LNCAP (cell line): ENCODE measurements around the gene RBM23.

Source experiments
- TF ChIP-seq, protein P1 (sequence below): fragments of 450-650 bp; IDR thresholded peaks from 2 replicates; pipeline ENCODE4 v1.5.1; 2017; ENCODE audit warnings: mild to moderate bottlenecking

The RBM23 gene

DNA sequence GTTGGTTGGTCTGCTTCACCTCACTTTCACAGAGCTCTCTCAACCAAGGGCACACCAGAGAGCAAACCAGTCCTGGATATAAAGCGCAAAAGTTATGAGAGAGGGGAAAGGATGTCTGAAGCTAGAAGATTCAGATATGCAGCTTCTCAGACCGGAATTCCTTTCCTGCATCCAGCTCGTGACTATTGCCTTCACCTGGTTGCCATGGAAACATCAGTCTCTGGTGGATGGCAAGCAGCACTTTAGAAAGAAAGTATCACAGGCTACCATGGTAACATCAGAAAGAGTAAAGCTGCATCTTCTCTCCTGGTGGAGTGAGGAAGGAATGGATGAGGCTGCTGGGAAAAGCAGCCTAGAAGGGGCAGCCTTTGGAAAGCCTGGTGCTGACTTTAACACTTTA, 22.2 kb downstream of the RBM23 start:
- TF ChIP-seq, protein P1, sequence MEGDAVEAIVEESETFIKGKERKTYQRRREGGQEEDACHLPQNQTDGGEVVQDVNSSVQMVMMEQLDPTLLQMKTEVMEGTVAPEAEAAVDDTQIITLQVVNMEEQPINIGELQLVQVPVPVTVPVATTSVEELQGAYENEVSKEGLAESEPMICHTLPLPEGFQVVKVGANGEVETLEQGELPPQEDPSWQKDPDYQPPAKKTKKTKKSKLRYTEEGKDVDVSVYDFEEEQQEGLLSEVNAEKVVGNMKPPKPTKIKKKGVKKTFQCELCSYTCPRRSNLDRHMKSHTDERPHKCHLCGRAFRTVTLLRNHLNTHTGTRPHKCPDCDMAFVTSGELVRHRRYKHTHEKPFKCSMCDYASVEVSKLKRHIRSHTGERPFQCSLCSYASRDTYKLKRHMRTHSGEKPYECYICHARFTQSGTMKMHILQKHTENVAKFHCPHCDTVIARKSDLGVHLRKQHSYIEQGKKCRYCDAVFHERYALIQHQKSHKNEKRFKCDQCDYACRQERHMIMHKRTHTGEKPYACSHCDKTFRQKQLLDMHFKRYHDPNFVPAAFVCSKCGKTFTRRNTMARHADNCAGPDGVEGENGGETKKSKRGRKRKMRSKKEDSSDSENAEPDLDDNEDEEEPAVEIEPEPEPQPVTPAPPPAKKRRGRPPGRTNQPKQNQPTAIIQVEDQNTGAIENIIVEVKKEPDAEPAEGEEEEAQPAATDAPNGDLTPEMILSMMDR = no peak

DNA sequence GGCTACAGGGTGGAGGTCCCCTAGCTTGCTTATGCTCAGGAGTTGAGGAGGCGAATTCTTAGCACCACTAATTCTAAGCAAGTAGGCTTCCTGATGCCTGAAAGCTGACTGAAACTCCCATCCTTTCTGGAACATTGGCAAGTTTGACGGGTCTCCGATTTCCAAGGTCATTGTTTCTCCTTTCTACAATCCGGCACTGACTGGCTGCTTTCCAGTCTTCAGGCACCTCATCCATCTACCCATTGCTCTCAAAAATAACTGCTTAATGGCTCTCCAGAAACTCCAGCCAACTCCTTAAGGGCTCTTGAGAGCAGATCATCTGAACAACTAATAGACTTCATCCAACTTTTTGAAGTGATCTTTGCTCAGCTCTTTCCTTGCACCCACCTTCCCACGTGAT, 22.6 kb downstream of the RBM23 start:
- TF ChIP-seq, protein P1 = no peak

- TF ChIP-seq, protein P1 = no peak
Measured at GRCh38 chr14:22895402-22895801, 23.5 kb downstream of the RBM23 start.

GRCh38 chr14:22893706-22894105, 25.2 kb downstream of the RBM23 start:
- TF ChIP-seq, protein P1 = no peak

DNA sequence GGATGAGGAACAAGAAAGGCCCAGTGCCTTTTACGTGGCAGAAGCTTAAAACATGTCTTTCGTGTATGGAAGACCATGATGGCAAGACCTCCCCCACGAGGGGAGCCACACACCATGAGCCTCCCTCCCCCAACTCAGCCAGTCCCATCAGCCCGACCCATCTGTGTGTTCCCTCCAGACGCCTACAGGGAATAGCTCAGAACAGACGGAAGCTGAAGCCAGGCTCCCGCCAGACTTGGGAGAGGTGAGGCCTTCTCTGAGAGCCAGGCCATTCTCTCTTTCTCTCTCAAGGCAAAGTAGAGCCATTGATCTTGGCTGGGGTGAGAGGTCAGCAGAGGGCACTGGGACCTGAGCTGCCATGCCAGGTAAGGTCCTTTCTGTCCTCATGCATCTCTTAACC, 26.5 kb downstream of the RBM23 start:
- TF ChIP-seq, protein P1 = no peak

DNA sequence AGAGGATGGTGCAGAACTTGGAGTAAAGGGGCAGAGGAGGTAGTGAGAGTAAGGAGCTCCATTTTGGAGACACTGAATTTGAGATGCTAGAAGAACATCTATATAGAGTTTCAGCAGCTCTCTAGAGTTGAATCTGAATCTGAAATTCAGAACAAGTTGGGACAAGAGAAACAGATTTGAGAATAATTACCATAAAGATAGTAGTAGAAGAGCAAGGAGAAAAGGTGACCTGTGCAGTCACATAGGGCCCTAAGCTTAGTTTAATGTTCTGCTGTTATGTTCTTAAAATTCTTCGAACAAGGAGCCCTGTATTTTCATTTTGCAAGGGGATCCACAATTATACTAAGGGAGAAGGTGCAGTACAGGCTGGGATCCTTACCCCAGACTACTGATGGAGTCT, 28.5 kb downstream of the RBM23 start:
- TF ChIP-seq, protein P1 = no peak

DNA sequence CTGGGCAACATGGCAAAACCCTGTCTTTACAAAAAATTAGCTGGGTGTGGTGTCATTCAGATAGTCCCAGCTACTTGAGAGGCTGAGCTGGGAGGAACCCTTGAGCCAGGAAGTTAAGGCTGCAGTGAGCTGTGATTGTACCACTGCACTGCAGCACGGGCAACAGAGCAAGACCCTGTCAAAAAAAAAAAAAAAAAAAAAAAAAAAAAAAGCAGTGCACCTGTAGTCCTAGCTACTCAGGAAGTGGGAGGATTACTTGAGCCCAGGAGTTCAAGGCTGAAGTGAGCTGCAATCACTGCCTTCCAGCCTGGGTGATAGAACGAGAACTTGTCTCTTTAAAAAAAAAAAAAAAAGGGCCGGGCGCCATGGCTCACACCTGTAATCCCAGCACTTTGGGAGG, 30.3 kb downstream of the RBM23 start:
- TF ChIP-seq, protein P1 = no peak

DNA sequence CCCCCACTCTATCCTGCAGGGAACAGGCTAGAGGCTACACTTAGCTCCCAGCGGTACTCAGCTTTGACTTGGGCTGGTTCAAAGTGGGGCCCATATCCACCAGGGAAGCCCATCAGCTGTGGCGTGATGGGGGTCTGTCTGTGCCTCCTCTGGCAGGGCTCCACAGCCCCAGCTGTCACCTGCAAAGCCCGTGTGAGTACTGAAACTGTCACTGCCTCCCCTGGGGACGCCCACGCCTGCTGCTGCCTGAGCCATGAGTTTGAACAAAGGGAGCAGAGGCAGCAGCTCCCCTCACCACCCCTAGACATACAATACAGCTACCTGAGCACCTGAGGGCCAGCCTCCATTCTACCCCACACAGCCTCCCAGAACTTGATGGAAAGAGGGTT, 31.0 kb downstream of the RBM23 start:
- TF ChIP-seq, protein P1 = no peak
